HG03159 (cell line): Measurements from ENCODE around the gene SH3BP1.
A peak's percentile ranks its signal among the peaks of the same experiment; 100 is the strongest.

ENCODE experiments used
- ATAC-seq: cut with Tn5 transposase; IDR thresholded peaks from one replicate; pipeline ENCODE4 v1.9.1; 2021; ENCODE audit warnings: mild to moderate bottlenecking, moderate library complexity; ENCODE audit not compliant: unreplicated experiment

Gene SH3BP1

GRCh38 chr22:37658133-37659065, 18.9 kb downstream of the SH3BP1 start, which contains the start of gene PDXP:
PDXP (plus strand) TSS chr22:37658723; CDS start chr22:37658783, 60 bp downstream.
- peak; percentile 78 for ATAC-seq

GRCh38 chr22:37659066-37659896, 19.8 kb downstream of the SH3BP1 start:
- ATAC-seq = peak; percentile 3

GRCh38 chr22:37659897-37660708, 20.6 kb downstream of the SH3BP1 start:
- no peak for ATAC-seq

- no peak for ATAC-seq
Measured at GRCh38 chr22:37660709-37661045, 21.2 kb downstream of the SH3BP1 start.

GRCh38 chr22:37661160-37661924, 21.9 kb downstream of the SH3BP1 start:
- ATAC-seq = no peak

- no peak for ATAC-seq
Measured at GRCh38 chr22:37662039-37662438, 22.6 kb downstream of the SH3BP1 start.

GRCh38 chr22:37663521-37664140, 24.2 kb downstream of the SH3BP1 start:
- ATAC-seq = no peak

GRCh38 chr22:37664249-37665101, 25.0 kb downstream of the SH3BP1 start:
- no peak for ATAC-seq

GRCh38 chr22:37665487-37665886, 26.0 kb downstream of the SH3BP1 start:
- no peak for ATAC-seq

- ATAC-seq = no peak
Measured at GRCh38 chr22:37669586-37669985, 30.1 kb downstream of the SH3BP1 start.

- ATAC-seq = no peak
Measured at GRCh38 chr22:37672206-37672919, 32.9 kb downstream of the SH3BP1 start.

GRCh38 chr22:37672920-37673455, 33.5 kb downstream of the SH3BP1 start:
- no peak for ATAC-seq

- ATAC-seq = no peak
Measured at GRCh38 chr22:37674248-37674647, 34.8 kb downstream of the SH3BP1 start.

- ATAC-seq = peak; percentile 38
Measured at GRCh38 chr22:37674951-37675929, 35.8 kb downstream of the SH3BP1 start, which contains the start of gene LGALS1. LGALS1 (plus strand) TSS chr22:37675636; CDS start chr22:37675703, 67 bp downstream.

GRCh38 chr22:37675930-37676735, 36.7 kb downstream of the SH3BP1 start:
- no peak for ATAC-seq
